Measurements from ENCODE around the gene APLP2. TPM values are rescaled to one million over a fixed set of nuclear protein-coding genes. Genes with fewer than 3 reads are reported as not detected.
"Not testable (repeated sequence)": the region's sequence is repeated elsewhere in the genome, so short reads cannot be mapped to it uniquely, and the experiment has no call there.

Gene APLP2
- total and polyA plus RNA-seq, 3 donors from 2014 or later = 105 to 159 (median 130) TPM

- Histone ChIP-seq H3K36me3 (ENCODE audit: low read depth, missing control alignments) (no peaks in the 10 kb centered on the region), H3K4me1 (no peaks in the 10 kb centered on the region), H3K27me3 (no peaks in the 10 kb centered on the region), H3K9me3 (no peaks in the 10 kb centered on the region), H3K27ac (no peak overlapping the region), H3K4me3 (no peak overlapping the region)
- TF ChIP-seq POLR2A (IDR thresholded peaks at IDR 0.05) (no peak), CTCF (IDR thresholded peaks at IDR 0.05) (no peak)
- DNase-seq = no peak
- intact Hi-C loops (cut with DNase I; ENCODE audit: low total_unique reads) = no loop called here
- WGBS, 2 donors = 91 to 92% methylated on average over 29 to 32 of the region's 32 CpGs
Observed at GRCh38 chr11:130189492-130190210, 120.0 kb downstream of the APLP2 start.

- no peaks in the 10 kb centered on the region for H3K9me3 ChIP-seq
- H3K4me3 ChIP-seq = no peak overlapping the region
- DNase-seq = no peak
- no peaks in the 10 kb centered on the region for H3K27me3 ChIP-seq
- TF ChIP-seq POLR2A (IDR thresholded peaks at IDR 0.05) (no peak), CTCF (IDR thresholded peaks at IDR 0.05) (no peak)
- H3K36me3 ChIP-seq (ENCODE audit: low read depth, missing control alignments) = no peaks in the 10 kb centered on the region
- 91 to 95% methylated on average over 15 to 29 of the region's 29 CpGs for WGBS, 2 donors
- intact Hi-C loops (cut with DNase I; ENCODE audit: low total_unique reads) = no loop called here
- no peaks in the 10 kb centered on the region for H3K4me1 ChIP-seq
- no peak overlapping the region for H3K27ac ChIP-seq
Observed at GRCh38 chr11:130190371-130190881, 120.7 kb downstream of the APLP2 start.

- no peak for DNase-seq
- Histone ChIP-seq H3K4me1 (no peaks in the 10 kb centered on the region), H3K27me3 (no peaks in the 10 kb centered on the region), H3K9me3 (no peaks in the 10 kb centered on the region), H3K36me3 (ENCODE audit: low read depth, missing control alignments) (no peaks in the 10 kb centered on the region), H3K4me3 (no peak overlapping the region), H3K27ac (no peak overlapping the region)
- intact Hi-C loops (cut with DNase I; ENCODE audit: low total_unique reads) = no loop called here
- 88 to 90% methylated on average over 14 of the region's 14 CpGs for WGBS, 2 donors
- TF ChIP-seq CTCF (IDR thresholded peaks at IDR 0.05) (no peak), POLR2A (IDR thresholded peaks at IDR 0.05) (no peak)
Observed at GRCh38 chr11:130191896-130192295, 122.2 kb downstream of the APLP2 start.

DNA sequence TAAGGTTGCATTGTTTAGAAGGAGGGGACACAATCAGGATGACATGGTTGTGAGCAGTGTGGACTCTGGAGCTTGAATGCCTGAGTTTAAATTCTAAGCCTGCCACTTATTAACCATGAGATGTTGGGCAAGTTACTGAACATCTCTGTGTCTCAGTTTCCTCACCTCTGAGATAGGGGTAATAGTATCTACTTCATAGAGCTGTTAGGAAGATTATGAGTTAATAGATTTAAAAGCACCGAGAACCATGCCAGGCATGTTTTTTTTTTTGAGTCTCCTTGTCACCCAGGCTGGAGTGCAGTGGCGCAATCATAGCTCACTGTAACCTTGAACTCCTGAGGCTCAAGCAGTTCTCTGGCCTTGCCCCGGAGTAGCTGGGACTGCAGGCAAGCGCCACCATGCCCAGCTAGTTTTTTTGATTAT lies 123.2 kb downstream of the APLP2 start:
- Histone ChIP-seq H3K4me1 (no peaks in the 10 kb centered on the region), H3K27me3 (no peaks in the 10 kb centered on the region), H3K36me3 (ENCODE audit: low read depth, missing control alignments) (no peaks in the 10 kb centered on the region), H3K9me3 (no peaks in the 10 kb centered on the region), H3K4me3 (no peak overlapping the region), H3K27ac (no peak overlapping the region)
- intact Hi-C loops (cut with DNase I; ENCODE audit: low total_unique reads) = no loop called here
- TF ChIP-seq CTCF (IDR thresholded peaks at IDR 0.05) = no peak
- TF ChIP-seq POLR2A (IDR thresholded peaks at IDR 0.05) = no peak
- WGBS, 2 donors = 34 to 67% methylated on average over 4 of the region's 4 CpGs
- peak; percentile 30 for DNase-seq

DNA sequence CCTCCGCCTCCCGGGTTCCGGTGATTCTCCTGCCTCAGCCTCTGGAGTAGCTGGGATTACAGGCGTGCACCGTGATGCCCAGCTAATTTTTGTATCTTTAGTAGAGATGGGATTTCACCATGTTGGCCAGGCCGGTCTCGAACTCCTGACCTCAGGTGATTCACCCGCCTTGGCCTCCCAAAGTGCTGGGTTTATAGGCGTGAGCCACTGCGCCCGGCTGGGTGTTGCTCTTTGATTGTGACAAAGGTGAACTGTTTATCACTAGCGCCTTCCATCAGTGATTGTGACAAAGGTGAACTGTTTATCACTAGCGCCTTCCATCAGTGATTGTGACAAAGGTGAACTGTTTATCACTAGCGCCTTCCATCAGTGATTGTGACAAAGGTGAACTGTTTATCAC lies 123.9 kb downstream of the APLP2 start:
- H3K4me3 ChIP-seq; H3K36me3 ChIP-seq (ENCODE audit: low read depth, missing control alignments); H3K27me3 ChIP-seq; H3K27ac ChIP-seq; DNase-seq; H3K4me1 ChIP-seq; intact Hi-C loops (cut with DNase I; ENCODE audit: low total_unique reads); H3K9me3 ChIP-seq: not testable (repeated sequence)
- 92 to 95% methylated on average over 14 of the region's 14 CpGs for whole genome bisulfite sequencing, 2 donors

Small RNAs within 50 kb of the gene (small RNA-seq; reads per million reads assigned to genes)
- gene RF00015 (0 reads per million in 2 donors), gene RPL34P21 (0 reads per million in 2 donors)

Other genes starting within 250 kb of the APLP2 start
- 10 to 100 TPM; 61.2 to 81.3 TPM for gene NFRKB, start 174.3 kb upstream of the APLP2 start, total RNA-seq
- gene NFRKB, start 174.3 kb upstream of the APLP2 start, polyA plus RNA-seq (ENCODE audit: insufficient read depth, low read depth, low replicate concordance) = 48.1 TPM
- 10 to 100 TPM in 1 of 2 donors, 1 to 10 TPM in 1; 9.2 to 14.7 TPM for gene PRDM10, start 67.1 kb upstream of the APLP2 start, total RNA-seq
- gene PRDM10, start 67.1 kb upstream of the APLP2 start, polyA plus RNA-seq (ENCODE audit: insufficient read depth, low read depth, low replicate concordance) = 4.9 TPM
- 1 to 10 TPM in 1 of 2 donors, under 1 TPM in 1; 0.55 to 2.4 TPM for gene ST14, start 89.9 kb downstream of the APLP2 start, total RNA-seq
- 5.8 TPM for gene ST14, start 89.9 kb downstream of the APLP2 start, polyA plus RNA-seq (ENCODE audit: insufficient read depth, low read depth, low replicate concordance)
- 100 to 1,000 TPM; 125 to 158 TPM for gene ZBTB44, start 245.0 kb downstream of the APLP2 start, total RNA-seq
- gene ZBTB44, start 245.0 kb downstream of the APLP2 start, polyA plus RNA-seq (ENCODE audit: insufficient read depth, low read depth, low replicate concordance) = 103 TPM

All from testis (tissue), 3 donors.